GM12878 (cell line): Measurements from ENCODE around the gene EFCAB11. TPM values are rescaled to one million over a fixed set of nuclear protein-coding genes. Genes with fewer than 3 reads are reported as not detected.

ENCODE experiments used
- ATAC-seq: fragments of 200-7000 bp; cut with Tn5 transposase; 3 replicates; pipeline ENCODE4 v1.9.1; 2020; ENCODE audit warnings: mild to moderate bottlenecking, moderate library complexity
- BruUV-seq: library from RNA; stranded (reverse); fragments of 400-500 nt; replicated peaks from 2 replicates; lab custom pipeline; 2021; lab: Mats Ljungman, UMichigan
- CTCF ChIA-PET: fragments of 300-600 bp; sonication (Branson Sonifier 250); formaldehyde crosslinking; extraction: SDS; loops from one replicate; lab custom pipeline; 2021; ENCODE audit warnings: inconsistent platforms; lab: Yijun Ruan, JAX
- POLR2A ChIA-PET: fragments of 350-600 bp; formaldehyde crosslinking; extraction: SDS; loops from one replicate; lab custom pipeline; 2021; ENCODE audit warnings: inconsistent platforms; lab: Charles Lee
- RAD21 ChIA-PET: fragments of 300-600 bp; sonication (Branson Sonifier 250); formaldehyde crosslinking; loops from one replicate; lab custom pipeline; 2023; ENCODE audit warnings: antibody characterized with exemption; ENCODE audit not compliant: unreplicated experiment; lab: Charles Lee
- SMC1A ChIA-PET: fragments of 300-600 bp; sonication (Branson Sonifier 250); formaldehyde crosslinking; loops from one replicate; lab custom pipeline; 2023; ENCODE audit not compliant: unreplicated experiment, uncharacterized antibody; lab: Charles Lee
- DNase-seq: peaks from one replicate; pipeline ENCODE4 v3.0.0-alpha.2; 2011; ENCODE audit warnings: low read depth, low spot score
- FAIRE-seq: peaks from 3 replicates; lab custom pipeline; 2011; peaks lifted over from hg19 to GRCh38; lab: Jason Lieb, UNC
- H2AFZ ChIP-seq: 2 replicates; pipeline ENCODE4 v1.6.0; 2011; ENCODE audit warnings: low read depth, low read length, control low read depth; ENCODE audit not compliant: control insufficient read depth
- H3K27ac ChIP-seq: 2 replicates; pipeline ENCODE4 v1.5.1; 2011; ENCODE audit warnings: control low read depth; ENCODE audit not compliant: control insufficient read depth, insufficient read depth
- H3K27me3 ChIP-seq, 2 experiments: replicated peaks in 1 of 2; 2 replicates each; pipeline versions ENCODE4 v1.6.0 to v1.6.1; 2011; ENCODE audit warnings: low read length in 1 of 2; ENCODE audit not compliant: control insufficient read depth in 2 of 2, insufficient read depth in 2 of 2
- H3K36me3 ChIP-seq, 2 experiments: 2 replicates each; pipeline ENCODE4 v1.5.1; 2011; ENCODE audit warnings: low read length in 1 of 2; ENCODE audit not compliant: control insufficient read depth in 2 of 2, insufficient read depth in 2 of 2
- H3K4me1 ChIP-seq: 2 replicates; pipeline ENCODE4 v1.6.1; 2011; ENCODE audit warnings: mild to moderate bottlenecking, low read length, moderate library complexity, mixed read lengths; ENCODE audit not compliant: control insufficient read depth, insufficient read depth
- H3K4me2 ChIP-seq: 2 replicates; pipeline ENCODE4 v1.6.0; 2011; ENCODE audit warnings: control low read depth; ENCODE audit not compliant: control insufficient read depth, insufficient read depth
- H3K4me3 ChIP-seq: fragments of 200-600 bp; sonication (generic); 2 replicates; pipeline ENCODE4 v1.5.1; 2016
- H3K79me2 ChIP-seq: 2 replicates; pipeline ENCODE4 v1.6.0; 2011; ENCODE audit warnings: low read length; ENCODE audit not compliant: control insufficient read depth, insufficient read depth
- H3K9ac ChIP-seq: 2 replicates; pipeline ENCODE4 v1.8.0; 2011; ENCODE audit warnings: low read length, control low read depth, mixed read lengths; ENCODE audit not compliant: control insufficient read depth, insufficient read depth
- H3K9me3 ChIP-seq: replicated peaks from 3 replicates; pipeline ENCODE4 v1.5.1; 2011; ENCODE audit warnings: mild to moderate bottlenecking, low read length; ENCODE audit not compliant: control insufficient read depth, insufficient read depth
- H4K20me1 ChIP-seq: 2 replicates; pipeline ENCODE4 v1.6.0; 2011; ENCODE audit not compliant: control insufficient read depth, insufficient read depth
- HCFC1 ChIP-seq: fragments of 150-350 bp; IDR thresholded peaks from 2 replicates; pipeline ENCODE4 v1.6.1; 2014; ENCODE audit warnings: low read length
- MTA3 ChIP-seq: IDR thresholded peaks from 2 replicates; pipeline ENCODE4 v1.6.1; 2012; ENCODE audit warnings: low read length, inconsistent platforms, borderline replicate concordance
- NBN ChIP-seq: fragments of 450-650 bp; IDR thresholded peaks from 2 replicates; pipeline ENCODE4 v1.6.1; 2016
- NFYA ChIP-seq: IDR thresholded peaks from 2 replicates; pipeline ENCODE4 v1.6.1; 2011; ENCODE audit warnings: low read depth, mild to moderate bottlenecking, low read length, improper control_type of control experiment, borderline replicate concordance
- RAD21 ChIP-seq: IDR thresholded peaks from 2 replicates; pipeline ENCODE4 v1.6.1; 2011; ENCODE audit warnings: mild to moderate bottlenecking, low read depth, low read length, moderate library complexity; ENCODE audit not compliant: insufficient read depth
- RBBP5 ChIP-seq: fragments of 200-600 bp; sonication (generic); conservative IDR thresholded peaks from 2 replicates; pipeline ENCODE4 v1.6.1; 2016
- TBL1XR1 ChIP-seq: IDR thresholded peaks from 2 replicates; pipeline ENCODE4 v1.6.1; 2012; ENCODE audit warnings: low read depth, low read length, improper control_type of control experiment
- YBX1 ChIP-seq: fragments of 450-650 bp; IDR thresholded peaks from 2 replicates; pipeline ENCODE4 v1.6.1; 2016; ENCODE audit warnings: antibody characterized with exemption
- ZNF217 ChIP-seq: fragments of 450-650 bp; IDR thresholded peaks from 2 replicates; pipeline ENCODE4 v1.6.1; 2017; ENCODE audit warnings: antibody characterized with exemption, mild to moderate bottlenecking
- WGBS: methylation state at CpG from one replicate; pipeline ENCODE4 v1.1.6; 2016; ENCODE audit warnings: low lambda C conversion rate; ENCODE audit not compliant: insufficient replicate concordance, insufficient coverage; ENCODE audit errors: missing lambda C conversion rate; 5-methylcytosine and 5-hydroxymethylcytosine counted together
- in situ Hi-C: fragments of 300-500 bp; cut with MboI; formaldehyde crosslinking; loops from 9 replicates; pipeline ENCODE4 v1.14.3; 2018; ENCODE audit warnings: mixed read lengths
- intact Hi-C: fragments of 100-400 bp; cut with micrococcal nuclease; formaldehyde crosslinking; loops from one replicate; pipeline ENCODE4 v1.14.2; 2022; ENCODE audit not compliant: unreplicated experiment
- polyA plus RNA-seq, 11 experiments: library from polyadenylated mRNA; depleted of rRNA in 4 of 11; unstranded in 6 of 11; stranded (reverse) in 5 of 11; fragments of >200 nt; fragmentation: Nextera tagmentation in 4 of 11; fragmentation: Illumina TruSeq in 1 of 11; extraction: Ambion mirVana in 4 of 11; extraction: Trizol in 1 of 11; gene quantifications; 1 replicate in 1 of 11; 2 replicates in 10 of 11; pipeline versions ENCODE4 v1.2.1 to v1.2.3, GENCODE V29; 2011 to 2016; ENCODE audit warnings: inconsistent platforms in 2 of 11, missing spikeins in 2 of 11, low read depth in 1 of 11
- total RNA-seq, 4 experiments: library from RNA; depleted of rRNA in 3 of 4; stranded (reverse); fragments of >200 nt in 3 of 4; fragmentation: Illumina TruSeq in 1 of 4; extraction: Trizol in 1 of 4; gene quantifications; 2 replicates each; pipeline versions ENCODE4 v1.2.1 to v1.2.3, GENCODE V29; 2013 to 2021

Gene EFCAB11
- total and polyA plus RNA-seq, 10 of the 15 experiments (the other 5 are each of a cell fraction or from before 2014, with no cell fraction given): 8.6 to 37.4 (median 18.0) TPM

DNA sequence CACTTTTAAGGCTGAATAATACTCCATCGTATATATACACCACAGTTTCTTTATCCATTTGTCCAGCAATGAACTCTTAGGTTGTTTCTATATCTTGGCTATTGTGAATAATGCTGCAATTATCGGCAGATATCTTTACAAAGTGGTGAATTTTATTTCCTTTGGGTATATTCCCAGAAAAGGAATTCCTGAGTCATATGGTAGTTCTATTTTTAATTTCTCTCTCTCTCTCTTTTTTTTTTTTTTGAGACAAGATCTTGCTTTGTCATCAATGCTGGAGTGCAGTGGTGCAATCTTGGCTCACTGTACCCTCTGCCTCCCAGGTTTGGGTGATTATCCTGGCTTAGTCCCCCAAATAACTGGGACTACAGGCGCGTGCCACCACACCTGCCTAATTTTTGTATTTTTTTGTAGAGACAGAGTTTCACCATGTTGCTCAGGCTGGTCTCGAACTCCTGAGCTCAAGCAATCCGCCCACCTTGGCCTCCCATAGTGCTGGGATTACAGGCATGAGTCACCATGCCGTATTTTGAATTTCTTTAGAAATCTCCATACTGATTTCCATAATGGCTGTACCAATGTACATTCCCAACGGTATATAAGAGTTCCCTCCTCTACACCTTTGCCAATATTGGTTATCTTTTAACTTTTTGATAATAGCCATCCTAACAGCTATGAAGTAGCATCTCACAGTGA lies 98.4 kb downstream of the EFCAB11 start:
- RAD21 ChIA-PET: no interaction called here
- no peaks in the 10 kb centered on the region for H3K9me3 ChIP-seq
- SMC1A ChIA-PET: interaction anchor here (1.7 kb wide), 1 partner anchor 8 kb away, joined by 4 read pairs; no protein-coding TSS in a partner anchor
- H2AFZ ChIP-seq: no peak overlapping the region
- no peak for TF ChIP-seq NFYA
- no peak for TF ChIP-seq RAD21
- no peak for TF ChIP-seq TBL1XR1
- TF ChIP-seq ZNF217: no peak
- no peak for TF ChIP-seq NBN
- no peak for TF ChIP-seq YBX1
- no peak for TF ChIP-seq RBBP5
- TF ChIP-seq HCFC1: no peak
- TF ChIP-seq MTA3: no peak
- H3K27ac ChIP-seq: no peak overlapping the region
- no TSS peak for BruUV-seq
- no peaks in the 10 kb centered on the region for H3K36me3 ChIP-seq
- no peaks in the 10 kb centered on the region for H3K4me1 ChIP-seq
- intact Hi-C loops: no loop called here
- POLR2A ChIA-PET: no interaction called here
- DNase-seq: no peak
- CTCF ChIA-PET: no interaction called here
- no peak for ATAC-seq
- H3K4me2 ChIP-seq: no peak overlapping the region
- no peak overlapping the region for H3K9ac ChIP-seq
- no peaks in the 10 kb centered on the region for H3K27me3 ChIP-seq
- WGBS: 87% methylated on average over 8 of the region's 8 CpGs
- H4K20me1 ChIP-seq: no peaks in the 10 kb centered on the region
- in situ Hi-C loops: no loop called here
- no peak for FAIRE-seq
- no peaks in the 10 kb centered on the region for H3K79me2 ChIP-seq
- H3K4me3 ChIP-seq: no peak overlapping the region
